WERI-Rb-1 (cell line): ENCODE results near the gene DACT1.

Source experiments
- DNase-seq: peaks from one replicate; pipeline ENCODE4 v3.0.0-alpha.2; 2020
- H3K27ac ChIP-seq: fragments of 250-450 bp; sonication (Bioruptor Pico); 2 replicates; pipeline ENCODE4 v1.5.1; 2020; ENCODE audit warnings: mild to moderate bottlenecking, moderate library complexity
- H3K27me3 ChIP-seq: fragments of 250-450 bp; sonication (Bioruptor Pico); 2 replicates; pipeline ENCODE4 v1.5.1; 2021; ENCODE audit warnings: mild to moderate bottlenecking, low read depth, moderate library complexity; ENCODE audit not compliant: insufficient read depth, severe bottlenecking
- H3K36me3 ChIP-seq: fragments of 250-450 bp; sonication (Bioruptor Pico); 2 replicates; pipeline ENCODE4 v1.5.1; 2020; ENCODE audit warnings: mild to moderate bottlenecking, moderate library complexity
- H3K4me3 ChIP-seq: 2 replicates; pipeline ENCODE4 v1.5.1; 2011; ENCODE audit warnings: low read depth, mild to moderate bottlenecking, control low read depth, low read length
- H3K9me3 ChIP-seq: fragments of 250-450 bp; sonication (Bioruptor Pico); 2 replicates; pipeline ENCODE4 v1.5.1; 2021; ENCODE audit warnings: mild to moderate bottlenecking, moderate library complexity; ENCODE audit not compliant: severe bottlenecking
- TF ChIP-seq, protein P1 (sequence below): IDR thresholded peaks from 2 replicates; pipeline ENCODE4 v1.5.1; 2011; ENCODE audit warnings: low read depth, mild to moderate bottlenecking, control low read depth, inconsistent platforms, low read length

Gene DACT1

GRCh38 chr14:58660407-58660806 is 22.6 kb downstream of the DACT1 start:
- TF ChIP-seq, protein P1, sequence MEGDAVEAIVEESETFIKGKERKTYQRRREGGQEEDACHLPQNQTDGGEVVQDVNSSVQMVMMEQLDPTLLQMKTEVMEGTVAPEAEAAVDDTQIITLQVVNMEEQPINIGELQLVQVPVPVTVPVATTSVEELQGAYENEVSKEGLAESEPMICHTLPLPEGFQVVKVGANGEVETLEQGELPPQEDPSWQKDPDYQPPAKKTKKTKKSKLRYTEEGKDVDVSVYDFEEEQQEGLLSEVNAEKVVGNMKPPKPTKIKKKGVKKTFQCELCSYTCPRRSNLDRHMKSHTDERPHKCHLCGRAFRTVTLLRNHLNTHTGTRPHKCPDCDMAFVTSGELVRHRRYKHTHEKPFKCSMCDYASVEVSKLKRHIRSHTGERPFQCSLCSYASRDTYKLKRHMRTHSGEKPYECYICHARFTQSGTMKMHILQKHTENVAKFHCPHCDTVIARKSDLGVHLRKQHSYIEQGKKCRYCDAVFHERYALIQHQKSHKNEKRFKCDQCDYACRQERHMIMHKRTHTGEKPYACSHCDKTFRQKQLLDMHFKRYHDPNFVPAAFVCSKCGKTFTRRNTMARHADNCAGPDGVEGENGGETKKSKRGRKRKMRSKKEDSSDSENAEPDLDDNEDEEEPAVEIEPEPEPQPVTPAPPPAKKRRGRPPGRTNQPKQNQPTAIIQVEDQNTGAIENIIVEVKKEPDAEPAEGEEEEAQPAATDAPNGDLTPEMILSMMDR, result no peak
- no peak overlapping the region for H3K27ac ChIP-seq
- H3K4me3 ChIP-seq, result no peak overlapping the region
- no peaks in the 10 kb centered on the region for H3K27me3 ChIP-seq
- H3K9me3 ChIP-seq, result no peaks in the 10 kb centered on the region
- no peaks in the 10 kb centered on the region for H3K36me3 ChIP-seq
- no peak for DNase-seq

DNA sequence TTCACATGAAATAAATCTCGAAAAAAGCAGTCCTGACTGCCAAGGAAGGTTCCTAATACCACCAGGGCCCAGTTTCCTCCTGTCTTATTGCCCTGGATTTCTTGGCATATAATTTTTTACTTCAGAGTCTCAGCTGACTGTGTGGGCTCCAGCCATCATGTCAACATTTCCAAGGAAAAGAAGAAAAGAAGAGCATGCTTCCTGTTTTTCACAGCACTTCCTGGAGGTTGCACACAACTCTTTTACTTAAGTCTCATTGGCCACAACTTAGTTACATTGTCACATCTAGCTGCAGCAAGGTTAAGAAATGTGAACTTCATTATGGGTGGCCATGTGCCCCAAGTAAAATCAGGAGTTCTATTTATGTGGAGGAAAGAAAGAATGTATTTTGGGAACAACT is 24.3 kb downstream of the DACT1 start:
- DNase-seq, result no peak
- Histone ChIP-seq H3K9me3 (no peaks in the 10 kb centered on the region), H3K27ac (no peak overlapping the region), H3K27me3 (no peaks in the 10 kb centered on the region), H3K4me3 (no peak overlapping the region), H3K36me3 (no peaks in the 10 kb centered on the region)
- TF ChIP-seq, protein P1, result no peak

DNA sequence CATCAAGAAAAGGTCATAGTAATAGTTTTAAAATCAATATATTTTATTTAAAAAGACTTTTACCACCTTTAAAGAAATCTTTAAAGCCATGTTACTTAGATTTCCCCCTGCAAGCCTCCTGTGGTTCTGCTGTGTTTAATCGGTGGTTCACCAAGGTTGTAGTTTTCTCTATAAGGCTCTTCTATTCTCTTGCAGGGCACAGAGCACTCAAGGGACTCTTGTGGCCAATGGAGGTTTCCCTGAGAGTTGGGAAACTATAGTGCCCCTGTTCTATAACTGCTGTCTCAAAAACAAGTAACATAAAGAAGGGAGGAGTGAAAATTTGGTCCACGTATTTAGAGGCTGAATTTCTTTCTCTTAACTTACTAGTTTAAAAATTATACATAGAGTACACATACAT is 25.0 kb downstream of the DACT1 start:
- Histone ChIP-seq H3K27ac (no peak overlapping the region), H3K27me3 (no peaks in the 10 kb centered on the region), H3K4me3 (no peak overlapping the region), H3K9me3 (no peaks in the 10 kb centered on the region), H3K36me3 (no peaks in the 10 kb centered on the region)
- DNase-seq, result no peak
- TF ChIP-seq, protein P1, result no peak

- Histone ChIP-seq H3K36me3 (no peaks in the 10 kb centered on the region), H3K27ac (no peak overlapping the region), H3K9me3 (no peaks in the 10 kb centered on the region), H3K27me3 (no peaks in the 10 kb centered on the region), H3K4me3 (no peak overlapping the region)
- TF ChIP-seq, protein P1, result no peak
- peak; percentile 28 for DNase-seq
Measured at GRCh38 chr14:58663494-58664111, 25.8 kb downstream of the DACT1 start.

DNA sequence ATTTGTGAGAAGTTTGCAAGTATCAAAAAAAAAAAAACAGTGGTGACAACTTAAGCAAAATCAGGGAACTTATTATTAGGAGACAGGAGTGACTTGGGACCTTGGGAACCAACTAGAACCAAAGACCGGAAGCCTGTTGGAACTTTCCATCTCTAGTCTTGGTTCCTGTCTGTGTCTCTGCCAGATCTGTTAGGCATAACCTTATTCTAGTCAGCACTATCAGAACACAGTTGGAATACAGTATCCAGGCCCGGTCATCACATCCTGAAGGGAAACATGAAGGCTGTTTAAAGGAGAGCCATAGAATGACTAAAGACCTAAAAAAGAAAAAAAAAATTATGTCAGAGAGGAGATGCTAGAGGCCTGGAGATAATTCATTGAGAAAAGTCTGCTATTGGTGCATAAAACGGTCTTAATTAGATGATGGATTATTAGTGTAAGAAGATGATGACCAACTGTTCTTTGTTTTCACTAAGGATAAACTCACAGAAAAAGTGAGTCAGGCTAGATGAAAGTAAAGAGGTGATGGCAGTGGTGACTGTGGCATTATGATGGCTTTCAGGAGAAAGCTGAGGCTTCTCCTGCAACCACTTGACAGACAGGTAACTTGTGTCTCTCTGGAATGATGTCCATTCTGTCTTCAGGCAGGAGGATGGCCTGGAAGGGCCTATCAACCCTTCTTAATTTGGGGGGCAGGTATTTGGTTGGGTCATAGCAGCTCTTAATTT is 28.2 kb downstream of the DACT1 start:
- Histone ChIP-seq H3K36me3 (no peaks in the 10 kb centered on the region), H3K4me3 (no peak overlapping the region), H3K27ac (no peak overlapping the region), H3K9me3 (no peaks in the 10 kb centered on the region), H3K27me3 (no peaks in the 10 kb centered on the region)
- DNase-seq, result no peak
- TF ChIP-seq, protein P1, result no peak

GRCh38 chr14:58666737-58667136 is 29.0 kb downstream of the DACT1 start:
- DNase-seq, result no peak
- Histone ChIP-seq H3K27ac (no peak overlapping the region), H3K4me3 (no peak overlapping the region), H3K9me3 (no peaks in the 10 kb centered on the region), H3K27me3 (no peaks in the 10 kb centered on the region), H3K36me3 (no peaks in the 10 kb centered on the region)
- TF ChIP-seq, protein P1, result no peak
